Mesothelial cell of epicardium (in vitro differentiated cells): Measurements from ENCODE around the gene VIPR1. TPM values are rescaled to one million over a fixed set of nuclear protein-coding genes. Genes with fewer than 3 reads are reported as not detected.
"Not testable (repeated sequence)": the region's sequence is repeated elsewhere in the genome, so short reads cannot be mapped to it uniquely, and the experiment has no call there.

ENCODE experiments used
- DNase-seq, 2 experiments: peaks; one replicate each; pipeline ENCODE4 v3.0.0; 2021; ENCODE audit warnings: low spot score in 2 of 2; ENCODE audit not compliant: unreplicated experiment in 2 of 2
- H3K27ac Mint-ChIP-seq: 2 replicates; pipeline ENCODE4 v1.8.0; 2021; ENCODE audit warnings: mixed read lengths
- H3K27me3 Mint-ChIP-seq: 2 replicates; pipeline ENCODE4 v1.8.0; 2021; ENCODE audit warnings: low read depth, mixed read lengths
- H3K36me3 Mint-ChIP-seq: 2 replicates; pipeline ENCODE4 v1.8.0; 2021; ENCODE audit warnings: mixed read lengths
- H3K4me1 Mint-ChIP-seq: 2 replicates; pipeline ENCODE4 v1.8.0; 2021; ENCODE audit warnings: mixed read lengths
- H3K4me3 Mint-ChIP-seq: 2 replicates; pipeline ENCODE4 v1.8.0; 2021; ENCODE audit warnings: mild to moderate bottlenecking, moderate library complexity, mixed read lengths
- H3K9me3 Mint-ChIP-seq: 2 replicates; pipeline ENCODE4 v1.8.0; 2021; ENCODE audit warnings: mixed read lengths
- CTCF ChIP-seq: fragments of 200-600 bp; sonication (generic); IDR thresholded peaks from one replicate; pipeline ENCODE4 v1.5.0; 2021; ENCODE audit warnings: antibody characterized with exemption; ENCODE audit not compliant: unreplicated experiment
- total RNA-seq: library from RNA; stranded (reverse); gene quantifications from 3 replicates; pipeline ENCODE4 v1.2.1, GENCODE V29; 2021

VIPR1 gene
- total RNA-seq, 1 donor from 2014 or later, result 2.3 TPM

- Mint-ChIP-seq H3K4me3 (no peak overlapping the region), H3K4me1 (peaks cover 2% of the 10 kb centered on the region), H3K9me3 (peaks cover 30% of the 10 kb centered on the region), H3K36me3 (peaks cover 48% of the 10 kb centered on the region), H3K27ac (no peak overlapping the region), H3K27me3 (no peaks in the 10 kb centered on the region)
- DNase-seq, result no peak
- TF ChIP-seq CTCF, result no peak
Measured at GRCh38 chr3:42572278-42572677, 69.8 kb downstream of the VIPR1 start.

DNA sequence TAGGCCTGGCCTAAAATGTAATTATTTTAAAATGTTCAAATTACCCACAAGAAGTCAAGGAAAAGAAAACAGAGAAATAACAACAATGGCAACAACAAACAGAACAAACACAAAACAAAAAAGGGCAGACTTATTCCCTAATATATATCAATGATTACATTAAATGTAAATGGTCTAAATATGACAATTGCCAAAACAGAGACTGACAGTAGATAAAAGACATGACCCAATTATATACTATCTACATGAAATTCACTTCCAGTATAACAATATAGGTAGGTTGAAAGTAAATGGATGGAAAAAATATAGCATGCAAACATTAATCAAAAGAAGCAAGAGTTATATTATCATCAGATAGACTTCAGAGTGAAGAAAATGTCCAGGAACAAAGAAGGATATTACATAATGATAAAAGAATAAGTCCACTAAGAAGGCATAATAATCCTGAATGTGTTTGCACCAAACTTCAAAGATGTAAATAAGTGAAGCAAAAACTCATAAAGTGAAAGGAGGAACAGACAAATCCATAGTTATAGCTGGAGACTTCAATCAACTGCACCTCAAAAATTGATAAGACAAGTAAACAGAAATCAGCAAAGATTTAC is 72.8 kb downstream of the VIPR1 start:
- peaks cover 10% of the 10 kb centered on the region for H3K4me1 Mint-ChIP-seq
- H3K9me3 Mint-ChIP-seq, result peaks cover 36% of the 10 kb centered on the region
- H3K27ac Mint-ChIP-seq, result no peak overlapping the region
- no peak for DNase-seq
- H3K27me3 Mint-ChIP-seq, result no peaks in the 10 kb centered on the region
- no peak for TF ChIP-seq CTCF
- H3K36me3 Mint-ChIP-seq, result peaks cover 45% of the 10 kb centered on the region
- H3K4me3 Mint-ChIP-seq, result no peak overlapping the region

DNA sequence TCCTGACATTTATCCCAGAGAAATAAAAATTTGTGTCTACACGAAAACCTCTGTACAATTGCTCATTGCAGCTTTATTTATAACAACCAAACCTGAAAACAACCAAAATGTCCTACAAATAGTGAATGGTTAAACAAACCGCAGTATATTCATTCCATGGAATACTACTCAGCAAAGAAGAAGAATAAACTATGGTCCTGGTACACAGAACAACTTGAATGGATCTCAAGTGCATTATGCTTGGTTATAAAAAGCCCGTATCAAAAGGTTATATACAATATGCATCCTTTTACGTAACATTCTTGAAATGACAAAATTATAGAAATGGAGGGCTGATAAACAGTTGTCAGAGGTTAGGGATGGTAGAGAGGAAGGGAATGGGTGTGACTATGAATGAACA is 75.6 kb downstream of the VIPR1 start:
- Mint-ChIP-seq H3K27me3 (no peaks in the 10 kb centered on the region), H3K4me3 (no peak overlapping the region), H3K36me3 (peaks cover 38% of the 10 kb centered on the region), H3K27ac (no peak overlapping the region), H3K4me1 (peaks cover 26% of the 10 kb centered on the region), H3K9me3 (peaks cover 36% of the 10 kb centered on the region)
- DNase-seq, result no peak
- TF ChIP-seq CTCF, result no peak

- H3K27me3 Mint-ChIP-seq, DNase-seq, H3K27ac Mint-ChIP-seq: not testable (repeated sequence)
- Mint-ChIP-seq H3K4me1 (peaks cover 26% of the 10 kb centered on the region), H3K9me3 (peaks cover 29% of the 10 kb centered on the region), H3K4me3 (peak overlapping the region; percentile 2), H3K36me3 (peaks cover 30% of the 10 kb centered on the region)
Measured at GRCh38 chr3:42579346-42579745, 76.9 kb downstream of the VIPR1 start.

- Mint-ChIP-seq H3K4me1 (peaks cover 26% of the 10 kb centered on the region), H3K27me3 (no peaks in the 10 kb centered on the region), H3K36me3 (peaks cover 15% of the 10 kb centered on the region), H3K9me3 (peaks cover 14% of the 10 kb centered on the region), H3K27ac (peak overlapping the region; percentile 15), H3K4me3 (peak overlapping the region; percentile 85)
- DNase-seq, result peak in 1 of 2 experiments; percentile 23
- no peak for TF ChIP-seq CTCF
Measured at GRCh38 chr3:42581400-42581708, 78.9 kb downstream of the VIPR1 start.

GRCh38 chr3:42581709-42582473 is 79.4 kb downstream of the VIPR1 start, which contains the start of gene SEC22C:
SEC22C (minus strand) TSS chr3:42581967; CDS start chr3:42569046, 12,921 bp downstream.
- H3K27ac Mint-ChIP-seq, result peak within 1 kb of the TSS; percentile 32

More at GRCh38 chr3:42581709-42582473, 79.4 kb downstream of the VIPR1 start, which contains the start of gene SEC22C:
- H3K36me3 Mint-ChIP-seq, result peaks cover 10% of the 10 kb centered on the region
- H3K9me3 Mint-ChIP-seq, result peaks cover 9% of the 10 kb centered on the region
- H3K27me3 Mint-ChIP-seq, result no peaks in the 10 kb centered on the region
- peaks cover 26% of the 10 kb centered on the region for H3K4me1 Mint-ChIP-seq
- TF ChIP-seq CTCF, result no peak
- peak; percentile 90 to 95 for DNase-seq
- peak within 1 kb of the TSS; percentile 85 for H3K4me3 Mint-ChIP-seq
